NCI-H1417 treated with DMSO at 0.1 percent for 48 hours (cell line): ENCODE data around the gene ZFR.
"Not testable (repeated sequence)": the region's sequence is repeated elsewhere in the genome, so short reads cannot be mapped to it uniquely, and the experiment has no call there.

Experiments
- DNase-seq: peaks from one replicate; lab custom pipeline; 2025; lab: John Stamatoyannopoulos, UW

The ZFR gene

GRCh38 chr5:32406650-32407049 is 37.9 kb downstream of the ZFR start:
- no peak for DNase-seq

- DNase-seq: no peak
Measured at GRCh38 chr5:32405507-32405906, 39.0 kb downstream of the ZFR start.

- no peak for DNase-seq
Measured at GRCh38 chr5:32403760-32404159, 40.8 kb downstream of the ZFR start.

GRCh38 chr5:32400401-32400800 is 44.1 kb downstream of the ZFR start:
- DNase-seq: no peak

GRCh38 chr5:32398754-32399153 is 45.8 kb downstream of the ZFR start:
- not testable (repeated sequence) for DNase-seq

- no peak for DNase-seq
Measured at GRCh38 chr5:32394981-32395380, 49.6 kb downstream of the ZFR start.

GRCh38 chr5:32392039-32392438 is 52.5 kb downstream of the ZFR start:
- DNase-seq: no peak

GRCh38 chr5:32390819-32391591 is 53.5 kb downstream of the ZFR start:
- no peak for DNase-seq

- no peak for DNase-seq
Measured at GRCh38 chr5:32388432-32389129, 56.0 kb downstream of the ZFR start.

GRCh38 chr5:32387841-32388240 is 56.7 kb downstream of the ZFR start:
- no peak for DNase-seq

GRCh38 chr5:32387211-32387610 is 57.3 kb downstream of the ZFR start:
- DNase-seq: no peak

GRCh38 chr5:32384621-32385020 is 59.9 kb downstream of the ZFR start:
- no peak for DNase-seq

GRCh38 chr5:32383586-32383985 is 61.0 kb downstream of the ZFR start:
- DNase-seq: no peak

GRCh38 chr5:32383065-32383464 is 61.5 kb downstream of the ZFR start:
- DNase-seq: no peak

GRCh38 chr5:32379421-32379820 is 65.1 kb downstream of the ZFR start:
- DNase-seq: no peak

- no peak for DNase-seq
Measured at GRCh38 chr5:32378966-32379365, 65.6 kb downstream of the ZFR start.

- DNase-seq: no peak
Measured at GRCh38 chr5:32369542-32370155, 74.9 kb downstream of the ZFR start.

GRCh38 chr5:32369032-32369431 is 75.5 kb downstream of the ZFR start:
- DNase-seq: no peak

- DNase-seq: not testable (repeated sequence)
Measured at GRCh38 chr5:32367271-32367670, 77.3 kb downstream of the ZFR start.

- DNase-seq: no peak
Measured at GRCh38 chr5:32365623-32366022, 78.9 kb downstream of the ZFR start.

GRCh38 chr5:32363030-32363429 is 81.5 kb downstream of the ZFR start:
- no peak for DNase-seq

- no peak for DNase-seq
Measured at GRCh38 chr5:32362527-32362926, 82.0 kb downstream of the ZFR start.

- no peak for DNase-seq
Measured at GRCh38 chr5:32360906-32361305, 83.6 kb downstream of the ZFR start.
